Transverse colon (tissue), 4 donors: ENCODE data around the gene GAB2.

Experiments used
- POLR2A ChIP-seq: fragments of 450-650 bp; IDR thresholded peaks from one replicate; pipeline ENCODE4 v1.6.1; 2016; ENCODE audit warnings: antibody characterized with exemption, mild to moderate bottlenecking, moderate library complexity
- POLR2AphosphoS5 ChIP-seq, 3 donors: sonication (generic); formaldehyde crosslinking; IDR thresholded peaks; one replicate each; pipeline ENCODE4 v1.6.1; 2016; ENCODE audit warnings: antibody characterized with exemption in 3 of 3
- TF ChIP-seq, protein P1 (sequence below), 5 experiments: fragments of 200-600 bp in 3 of 5; fragments of 450-650 bp in 2 of 5; sonication (generic) in 3 of 5; IDR thresholded peaks; 1 replicate in 2 of 5; 2 replicates in 3 of 5; pipeline ENCODE4 v1.5.1; 2016 to 2017; ENCODE audit warnings: antibody characterized with exemption in 5 of 5, inconsistent platforms in 3 of 5, mild to moderate bottlenecking in 2 of 5, moderate library complexity in 1 of 5

DNA sequence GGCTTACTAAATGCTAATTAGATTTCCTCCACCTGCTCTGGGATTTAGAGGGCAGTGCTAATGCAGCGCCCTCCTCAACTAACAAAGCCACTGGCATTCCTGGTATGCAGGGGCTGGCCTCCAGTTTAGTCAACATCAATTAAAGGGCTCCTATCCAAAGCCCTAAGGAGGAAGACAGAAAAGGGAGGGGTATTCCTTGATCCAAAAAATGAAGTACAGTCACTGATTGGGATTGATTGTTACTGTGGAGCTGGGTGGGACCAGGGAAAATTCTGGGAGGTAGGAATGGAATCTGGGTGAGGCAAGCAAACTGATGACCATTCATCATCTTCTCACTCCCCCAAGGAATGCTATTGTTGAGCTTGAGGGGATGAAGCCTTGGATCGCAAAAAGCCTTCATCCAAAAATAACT, 52.2 kb downstream of the GAB2 start:
- TF ChIP-seq POLR2A (no peak), POLR2AphosphoS5 (IDR thresholded peaks at IDR 0.05) (no peak)
- TF ChIP-seq, protein P1, sequence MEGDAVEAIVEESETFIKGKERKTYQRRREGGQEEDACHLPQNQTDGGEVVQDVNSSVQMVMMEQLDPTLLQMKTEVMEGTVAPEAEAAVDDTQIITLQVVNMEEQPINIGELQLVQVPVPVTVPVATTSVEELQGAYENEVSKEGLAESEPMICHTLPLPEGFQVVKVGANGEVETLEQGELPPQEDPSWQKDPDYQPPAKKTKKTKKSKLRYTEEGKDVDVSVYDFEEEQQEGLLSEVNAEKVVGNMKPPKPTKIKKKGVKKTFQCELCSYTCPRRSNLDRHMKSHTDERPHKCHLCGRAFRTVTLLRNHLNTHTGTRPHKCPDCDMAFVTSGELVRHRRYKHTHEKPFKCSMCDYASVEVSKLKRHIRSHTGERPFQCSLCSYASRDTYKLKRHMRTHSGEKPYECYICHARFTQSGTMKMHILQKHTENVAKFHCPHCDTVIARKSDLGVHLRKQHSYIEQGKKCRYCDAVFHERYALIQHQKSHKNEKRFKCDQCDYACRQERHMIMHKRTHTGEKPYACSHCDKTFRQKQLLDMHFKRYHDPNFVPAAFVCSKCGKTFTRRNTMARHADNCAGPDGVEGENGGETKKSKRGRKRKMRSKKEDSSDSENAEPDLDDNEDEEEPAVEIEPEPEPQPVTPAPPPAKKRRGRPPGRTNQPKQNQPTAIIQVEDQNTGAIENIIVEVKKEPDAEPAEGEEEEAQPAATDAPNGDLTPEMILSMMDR (IDR thresholded peaks at IDR 0.05) = no peak
